ENCODE data around the gene RBM28.

RBM28 gene

DNA sequence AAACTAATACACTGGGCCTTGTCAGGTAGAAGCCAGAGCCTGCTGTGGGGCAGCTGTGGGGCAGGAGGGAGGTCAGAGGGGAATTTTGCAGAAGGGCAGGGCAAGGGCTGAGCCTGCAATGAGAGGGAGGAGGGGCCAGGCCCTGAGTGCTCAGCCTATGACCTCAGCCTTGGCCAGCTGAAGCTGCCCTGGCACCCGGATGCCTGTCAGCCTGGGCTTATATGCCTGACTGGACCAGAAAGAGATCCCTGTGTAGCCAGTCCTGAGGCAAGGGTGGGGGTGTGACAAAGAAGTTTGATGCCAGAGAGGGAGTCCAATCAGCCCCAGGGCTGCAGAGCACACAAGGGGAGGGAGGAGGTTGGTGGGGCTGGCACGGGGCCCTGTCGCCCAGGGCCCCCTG is 40.1 kb upstream of the RBM28 start:
- Histone ChIP-seq H3K4me3 (ENCODE audit: low read depth, low read length) (no peak overlapping the region), H3K9me3 (no peaks in the 10 kb centered on the region), H3K36me3 (no peaks in the 10 kb centered on the region), H3K27me3 (no peaks in the 10 kb centered on the region), H3K4me1 (peaks cover 42% of the 10 kb centered on the region)
- no peak for DNase-seq
- TF ChIP-seq, protein P1, sequence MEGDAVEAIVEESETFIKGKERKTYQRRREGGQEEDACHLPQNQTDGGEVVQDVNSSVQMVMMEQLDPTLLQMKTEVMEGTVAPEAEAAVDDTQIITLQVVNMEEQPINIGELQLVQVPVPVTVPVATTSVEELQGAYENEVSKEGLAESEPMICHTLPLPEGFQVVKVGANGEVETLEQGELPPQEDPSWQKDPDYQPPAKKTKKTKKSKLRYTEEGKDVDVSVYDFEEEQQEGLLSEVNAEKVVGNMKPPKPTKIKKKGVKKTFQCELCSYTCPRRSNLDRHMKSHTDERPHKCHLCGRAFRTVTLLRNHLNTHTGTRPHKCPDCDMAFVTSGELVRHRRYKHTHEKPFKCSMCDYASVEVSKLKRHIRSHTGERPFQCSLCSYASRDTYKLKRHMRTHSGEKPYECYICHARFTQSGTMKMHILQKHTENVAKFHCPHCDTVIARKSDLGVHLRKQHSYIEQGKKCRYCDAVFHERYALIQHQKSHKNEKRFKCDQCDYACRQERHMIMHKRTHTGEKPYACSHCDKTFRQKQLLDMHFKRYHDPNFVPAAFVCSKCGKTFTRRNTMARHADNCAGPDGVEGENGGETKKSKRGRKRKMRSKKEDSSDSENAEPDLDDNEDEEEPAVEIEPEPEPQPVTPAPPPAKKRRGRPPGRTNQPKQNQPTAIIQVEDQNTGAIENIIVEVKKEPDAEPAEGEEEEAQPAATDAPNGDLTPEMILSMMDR (IDR thresholded peaks at IDR 0.05; ENCODE audit: low read depth, low read length) = no peak

DNA sequence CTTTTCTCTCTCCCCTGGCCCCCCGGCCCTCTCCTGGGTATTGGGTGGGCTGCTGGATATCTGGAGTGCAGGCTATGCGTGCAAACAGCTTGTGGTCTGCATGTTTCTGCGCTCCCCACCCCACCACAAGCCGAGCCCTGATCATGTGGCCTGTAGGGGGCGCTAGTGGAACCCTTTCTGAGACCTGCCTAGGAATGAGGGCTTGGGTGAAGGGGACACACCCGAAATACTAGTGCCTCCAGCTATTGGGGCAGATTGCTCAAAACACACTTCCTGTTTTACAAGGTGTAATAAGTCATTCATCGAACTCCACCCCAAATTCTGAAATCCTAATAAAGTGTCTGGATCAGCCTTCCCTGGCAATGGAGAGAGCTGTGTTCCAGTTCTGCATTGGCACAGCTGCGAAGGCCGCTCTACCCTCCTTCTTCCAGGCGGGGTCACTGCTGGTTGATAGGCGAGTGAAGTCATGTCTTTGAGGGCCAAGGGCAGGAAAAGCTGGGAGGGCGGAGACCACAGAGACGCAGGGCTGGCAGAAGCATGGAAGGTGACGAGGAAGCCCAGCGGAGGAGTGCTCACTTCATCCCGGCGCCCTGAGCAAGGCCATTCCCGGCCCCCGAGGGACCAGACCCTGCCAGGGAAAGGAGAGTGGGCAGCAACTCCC is 37.6 kb upstream of the RBM28 start:
- no peak for DNase-seq
- Histone ChIP-seq H3K4me1 (peaks cover 23% of the 10 kb centered on the region), H3K27me3 (no peaks in the 10 kb centered on the region), H3K36me3 (no peaks in the 10 kb centered on the region), H3K4me3 (ENCODE audit: low read depth, low read length) (no peak overlapping the region), H3K9me3 (no peaks in the 10 kb centered on the region)
- TF ChIP-seq, protein P1 (IDR thresholded peaks at IDR 0.05; ENCODE audit: low read depth, low read length) = peak; percentile 64

GRCh38 chr7:128380483-128381106 is 36.9 kb upstream of the RBM28 start:
- TF ChIP-seq, protein P1 (IDR thresholded peaks at IDR 0.05; ENCODE audit: low read depth, low read length) = no peak
- Histone ChIP-seq H3K36me3 (no peaks in the 10 kb centered on the region), H3K4me3 (ENCODE audit: low read depth, low read length) (no peak overlapping the region), H3K9me3 (no peaks in the 10 kb centered on the region), H3K27me3 (no peaks in the 10 kb centered on the region), H3K4me1 (peaks cover 23% of the 10 kb centered on the region)
- DNase-seq = no peak

- H3K36me3 ChIP-seq = no peaks in the 10 kb centered on the region
- DNase-seq = no peak
- H3K9me3 ChIP-seq = no peaks in the 10 kb centered on the region
- H3K4me1 ChIP-seq = peaks cover 23% of the 10 kb centered on the region
- no peaks in the 10 kb centered on the region for H3K27me3 ChIP-seq
- TF ChIP-seq, protein P1 (IDR thresholded peaks at IDR 0.05; ENCODE audit: low read depth, low read length) = no peak
- no peak overlapping the region for H3K4me3 ChIP-seq (ENCODE audit: low read depth, low read length)
Measured at GRCh38 chr7:128379900-128380479, 36.3 kb upstream of the RBM28 start.

GRCh38 chr7:128378637-128379036 is 34.9 kb upstream of the RBM28 start:
- Histone ChIP-seq H3K4me3 (ENCODE audit: low read depth, low read length) (no peak overlapping the region), H3K4me1 (peaks cover 23% of the 10 kb centered on the region), H3K27me3 (no peaks in the 10 kb centered on the region), H3K36me3 (no peaks in the 10 kb centered on the region), H3K9me3 (no peaks in the 10 kb centered on the region)
- no peak for DNase-seq
- TF ChIP-seq, protein P1 (IDR thresholded peaks at IDR 0.05; ENCODE audit: low read depth, low read length) = no peak

- Histone ChIP-seq H3K36me3 (no peaks in the 10 kb centered on the region), H3K9me3 (no peaks in the 10 kb centered on the region), H3K4me1 (peaks cover 16% of the 10 kb centered on the region), H3K4me3 (ENCODE audit: low read depth, low read length) (no peak overlapping the region), H3K27me3 (no peaks in the 10 kb centered on the region)
- TF ChIP-seq, protein P1 (IDR thresholded peaks at IDR 0.05; ENCODE audit: low read depth, low read length) = no peak
- no peak for DNase-seq
Measured at GRCh38 chr7:128376077-128376476, 32.4 kb upstream of the RBM28 start.
